GF-D8 (cell line): ENCODE results near the gene UCP3.

Source experiments
- DNase-seq: peaks from one replicate; lab custom pipeline; 2025; lab: John Stamatoyannopoulos, UW

Gene UCP3

GRCh38 chr11:73977856-73978519 is 30.9 kb downstream of the UCP3 start:
- DNase-seq, result no peak

DNA sequence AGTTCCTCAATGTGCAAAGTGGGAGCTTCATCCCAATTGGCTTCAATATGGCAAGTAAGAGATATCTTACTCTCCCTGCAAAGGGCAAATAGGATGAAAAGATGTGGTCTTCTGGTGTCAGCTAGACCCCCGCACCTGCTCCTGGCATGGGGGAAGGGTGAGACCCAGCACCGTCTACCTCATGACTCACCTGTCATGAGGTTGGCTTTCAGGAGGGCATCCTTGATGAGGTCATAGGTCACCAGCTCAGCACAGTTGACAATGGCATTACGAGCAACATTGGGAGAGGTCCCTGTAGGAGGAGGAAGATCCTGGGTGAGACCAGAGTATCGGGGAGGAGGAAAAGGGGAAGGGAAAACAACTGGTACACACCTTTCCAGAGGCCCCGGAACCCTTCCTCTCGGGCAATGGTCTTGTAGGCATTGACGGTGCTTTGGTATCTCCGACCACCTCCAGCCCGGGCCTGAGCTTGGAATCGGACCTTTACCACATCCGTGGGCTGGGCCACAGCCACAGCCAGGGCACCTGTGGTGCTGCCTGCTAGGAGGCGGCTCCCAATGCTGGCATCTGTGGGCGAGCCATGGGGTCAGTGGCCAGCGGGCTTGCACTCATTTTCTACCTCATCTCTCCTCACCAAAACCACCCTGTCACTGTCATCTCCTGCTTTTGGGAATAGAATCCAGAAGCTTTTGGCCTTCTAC is 32.3 kb downstream of the UCP3 start:
- no peak for DNase-seq

- DNase-seq, result no peak
Measured at GRCh38 chr11:73975479-73975757, 33.5 kb downstream of the UCP3 start.

- no peak for DNase-seq
Measured at GRCh38 chr11:73974604-73975478, 34.0 kb downstream of the UCP3 start.

- no peak for DNase-seq
Measured at GRCh38 chr11:73972620-73973449, 36.0 kb downstream of the UCP3 start.

DNA sequence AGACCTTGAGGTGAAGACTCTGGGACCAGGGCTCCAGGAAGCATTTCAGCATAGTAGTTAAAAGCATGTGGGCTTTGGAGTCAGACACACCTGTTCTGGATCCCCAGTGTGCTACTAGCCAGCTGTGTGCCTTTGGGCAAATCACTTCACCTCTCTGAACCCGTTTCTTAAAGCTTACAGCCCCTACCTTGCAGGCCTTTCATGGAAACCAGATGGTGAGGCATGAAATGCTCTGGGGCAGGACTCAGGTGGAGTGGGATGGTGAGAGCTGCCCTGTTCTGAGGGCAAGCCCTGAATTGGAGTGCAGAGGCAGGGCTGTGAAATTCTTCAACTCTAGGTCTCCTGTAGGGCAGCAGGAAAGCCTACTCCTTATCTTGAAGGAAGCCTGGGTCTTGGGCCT is 36.7 kb downstream of the UCP3 start:
- no peak for DNase-seq

DNA sequence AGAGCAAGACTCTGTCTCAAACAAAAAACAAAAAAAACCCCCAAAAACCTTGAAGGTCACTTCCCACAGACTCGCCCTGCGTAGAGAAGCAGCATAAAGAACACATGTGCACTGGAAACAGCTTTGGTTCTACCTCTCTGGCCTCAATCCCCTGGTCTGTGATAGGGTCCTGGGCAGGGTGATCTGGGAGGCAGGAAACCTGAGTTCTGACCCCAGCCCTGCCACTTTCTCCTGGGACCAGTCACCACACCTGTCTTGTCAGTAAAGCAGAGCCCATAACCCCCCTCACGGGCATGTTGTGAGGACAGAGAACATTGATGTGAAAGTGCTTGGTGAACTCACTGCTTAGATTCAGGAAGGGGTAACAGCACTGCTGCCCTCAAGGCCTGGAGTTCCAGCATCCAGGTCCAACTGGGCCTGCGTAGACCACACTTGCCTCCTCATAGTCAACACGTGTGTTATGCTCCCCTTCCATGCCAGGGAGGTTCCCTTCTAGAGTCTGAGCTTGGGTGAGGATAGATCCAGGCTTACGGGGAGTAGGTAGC is 37.6 kb downstream of the UCP3 start:
- DNase-seq, result no peak

- DNase-seq, result no peak
Measured at GRCh38 chr11:73969991-73970800, 38.7 kb downstream of the UCP3 start.

DNA sequence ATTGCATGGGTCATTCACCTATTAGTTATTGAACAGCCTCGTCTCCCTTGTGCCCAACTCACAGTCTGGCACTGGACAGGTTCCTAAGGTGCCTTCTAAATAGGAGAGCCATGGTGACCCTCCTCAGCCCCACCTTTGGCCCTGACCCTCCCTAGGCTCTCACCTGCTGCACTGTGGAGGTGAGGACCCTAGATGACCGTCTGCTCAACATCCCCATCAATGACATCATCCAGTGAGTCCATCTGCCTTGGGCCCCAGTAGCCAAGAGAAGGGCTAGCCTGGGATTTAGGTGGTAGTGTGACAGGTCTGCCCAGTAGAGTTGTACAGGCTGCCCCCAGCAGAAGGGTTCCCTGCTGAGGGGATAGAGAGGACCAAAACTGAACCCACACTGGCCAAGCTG is 39.8 kb downstream of the UCP3 start:
- no peak for DNase-seq

GRCh38 chr11:73968356-73968966 is 40.4 kb downstream of the UCP3 start:
- DNase-seq, result no peak

- no peak for DNase-seq
Measured at GRCh38 chr11:73965764-73966121, 43.1 kb downstream of the UCP3 start.

DNA sequence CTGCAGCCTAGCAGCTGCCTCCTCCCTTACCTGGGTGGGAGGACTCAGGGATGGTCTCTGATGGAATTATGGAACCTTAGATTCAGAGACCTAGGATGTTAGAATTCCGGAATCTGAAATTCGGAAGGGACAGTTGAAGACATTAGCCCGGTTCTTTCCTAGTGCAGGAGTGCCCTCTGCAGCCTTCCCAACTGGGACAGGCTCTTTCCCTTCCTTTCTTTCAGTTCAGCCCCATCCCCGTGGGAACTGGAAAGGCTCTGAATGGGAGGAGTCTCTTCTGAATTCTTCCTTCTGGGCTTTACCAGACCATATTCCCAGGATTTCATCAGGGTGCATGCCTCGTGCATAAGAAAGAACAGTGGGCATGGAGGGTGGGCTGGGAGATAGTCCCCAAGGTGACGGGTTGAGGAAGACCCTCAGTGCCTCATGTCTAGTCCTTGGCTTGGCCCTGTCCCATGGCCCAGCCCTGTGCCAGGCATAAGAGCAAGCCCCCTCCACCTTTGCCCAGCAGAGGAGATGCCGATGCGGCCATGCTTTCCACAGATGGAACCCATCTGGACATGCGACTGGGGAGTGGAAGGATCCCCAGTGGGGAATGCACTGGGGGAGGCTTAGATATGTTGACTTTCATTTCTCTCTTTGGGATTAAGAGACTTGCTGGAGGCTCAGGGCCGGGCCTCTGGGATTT is 43.7 kb downstream of the UCP3 start:
- DNase-seq, result no peak

- DNase-seq, result no peak
Measured at GRCh38 chr11:73963861-73964260, 45.0 kb downstream of the UCP3 start.

- no peak for DNase-seq
Measured at GRCh38 chr11:73962101-73962705, 46.7 kb downstream of the UCP3 start.

GRCh38 chr11:73961321-73961720 is 47.6 kb downstream of the UCP3 start:
- DNase-seq, result no peak

DNA sequence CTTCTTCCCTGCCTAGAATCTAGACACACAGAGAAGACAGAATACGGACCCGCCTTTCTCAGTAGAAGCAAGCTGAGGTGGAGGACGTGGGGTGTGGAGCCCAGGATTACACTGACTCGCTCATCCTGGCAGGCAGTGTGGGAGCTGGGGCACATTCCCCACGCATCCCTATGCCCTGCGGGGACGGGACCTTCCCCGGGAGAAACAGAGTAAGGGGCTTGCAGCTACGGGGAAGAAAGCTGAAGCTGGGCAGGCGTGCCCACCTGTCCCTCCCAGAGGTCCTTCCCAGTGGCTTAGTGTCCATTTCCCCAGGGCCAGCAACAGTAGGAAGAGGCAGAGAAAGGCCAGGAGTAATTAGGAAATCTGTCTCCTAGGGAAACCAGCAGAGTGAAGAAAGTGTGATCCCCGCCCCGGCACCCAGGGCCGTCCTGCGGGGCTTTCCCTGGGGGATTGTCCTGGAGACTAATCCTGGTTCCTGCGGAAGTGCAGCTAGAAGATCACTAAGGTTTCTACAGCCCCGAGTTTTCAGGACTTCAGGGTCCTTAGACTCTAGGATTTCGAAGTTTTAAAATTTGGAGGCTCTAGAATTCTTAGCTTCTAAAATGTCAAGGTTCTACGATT is 50.3 kb downstream of the UCP3 start:
- no peak for DNase-seq

GRCh38 chr11:73957654-73958361 is 51.1 kb downstream of the UCP3 start:
- DNase-seq, result no peak

DNA sequence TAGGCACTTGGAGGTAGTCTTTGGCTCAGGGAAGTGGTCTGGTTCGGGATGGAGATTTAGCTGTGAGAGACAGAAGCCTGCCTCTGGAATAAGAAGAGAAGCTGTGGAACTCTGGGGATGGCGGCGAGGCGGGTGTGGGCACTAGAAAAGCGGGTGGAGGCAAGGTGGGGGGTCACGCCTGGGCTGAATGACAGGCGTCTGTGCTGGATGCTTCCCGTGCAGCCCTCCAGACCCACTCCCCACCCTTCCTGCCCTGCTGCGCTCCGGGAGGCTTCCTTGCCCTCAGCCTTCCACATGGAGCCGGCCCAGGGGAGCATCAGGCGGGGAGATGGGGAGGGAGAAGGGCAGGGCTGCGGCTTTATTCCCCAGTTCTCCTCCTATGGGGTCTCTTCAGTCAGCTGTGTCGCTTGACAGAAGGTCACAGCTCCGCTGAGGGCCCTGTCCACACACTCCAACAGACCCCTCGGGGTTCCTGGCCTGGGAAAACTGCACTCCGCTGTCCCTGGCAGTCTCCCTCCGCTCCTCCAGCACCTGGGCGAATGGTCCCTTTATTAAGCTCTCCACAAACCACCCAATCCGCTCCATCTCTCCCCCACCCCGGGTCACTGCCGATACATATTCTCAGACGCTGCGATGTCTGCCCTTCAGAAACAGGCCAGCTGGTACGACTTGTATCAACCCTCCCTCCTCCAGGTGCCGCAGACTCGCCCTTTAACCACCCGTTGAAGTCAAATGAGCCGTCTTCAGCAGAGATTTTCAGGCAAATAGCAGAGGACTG is 51.8 kb downstream of the UCP3 start:
- no peak for DNase-seq
